Measurements from ENCODE around the gene TRIM59.

The TRIM59 gene

GRCh38 chr3:160459450-160459970 is 9.9 kb upstream of the TRIM59 start:
- no peak for TF ChIP-seq REST (IDR thresholded peaks at IDR 0.05; ENCODE audit: insufficient read depth in 1 of 2, low read depth in 2 of 2, low read length in 2 of 2)
- TF ChIP-seq POLR2AphosphoS5 (IDR thresholded peaks at IDR 0.05; ENCODE audit: low read depth, low read length), result no peak
- TF ChIP-seq FOXP2 (optimal IDR thresholded peaks at IDR 0.05; ENCODE audit: borderline replicate concordance, extremely low read depth, extremely low read length, insufficient read depth), result no peak
- TF ChIP-seq TAF1 (IDR thresholded peaks at IDR 0.05; ENCODE audit: borderline replicate concordance, insufficient read depth, low read length), result no peak
- no peak for TF ChIP-seq SIN3A (IDR thresholded peaks at IDR 0.05; ENCODE audit: borderline replicate concordance, insufficient read depth, low read length)

- TF ChIP-seq REST (IDR thresholded peaks at IDR 0.05; ENCODE audit: insufficient read depth in 1 of 2, low read depth in 2 of 2, low read length in 2 of 2) (no peak), POLR2AphosphoS5 (IDR thresholded peaks at IDR 0.05; ENCODE audit: low read depth, low read length) (no peak), TAF1 (IDR thresholded peaks at IDR 0.05; ENCODE audit: borderline replicate concordance, insufficient read depth, low read length) (no peak), SIN3A (IDR thresholded peaks at IDR 0.05; ENCODE audit: borderline replicate concordance, insufficient read depth, low read length) (no peak), FOXP2 (optimal IDR thresholded peaks at IDR 0.05; ENCODE audit: borderline replicate concordance, extremely low read depth, extremely low read length, insufficient read depth) (no peak)
These were observed 8.6 kb upstream of the TRIM59 start for GRCh38 chr3:160458151-160458550.

GRCh38 chr3:160455846-160456245 is 6.3 kb upstream of the TRIM59 start:
- TF ChIP-seq POLR2AphosphoS5 (IDR thresholded peaks at IDR 0.05; ENCODE audit: low read depth, low read length) (no peak), TAF1 (IDR thresholded peaks at IDR 0.05; ENCODE audit: borderline replicate concordance, insufficient read depth, low read length) (no peak)

GRCh38 chr3:160454995-160455394 is 5.4 kb upstream of the TRIM59 start:
- TF ChIP-seq SIN3A (IDR thresholded peaks at IDR 0.05; ENCODE audit: borderline replicate concordance, insufficient read depth, low read length), result no peak
- TF ChIP-seq TAF1 (IDR thresholded peaks at IDR 0.05; ENCODE audit: borderline replicate concordance, insufficient read depth, low read length), result no peak
- no peak for TF ChIP-seq POLR2AphosphoS5 (IDR thresholded peaks at IDR 0.05; ENCODE audit: low read depth, low read length)
- TF ChIP-seq REST (IDR thresholded peaks at IDR 0.05; ENCODE audit: insufficient read depth in 1 of 2, low read depth in 2 of 2, low read length in 2 of 2), result no peak
- TF ChIP-seq FOXP2 (optimal IDR thresholded peaks at IDR 0.05; ENCODE audit: borderline replicate concordance, extremely low read depth, extremely low read length, insufficient read depth), result no peak

GRCh38 chr3:160451602-160452001 is 2.0 kb upstream of the TRIM59 start:
- TF ChIP-seq TAF1 (IDR thresholded peaks at IDR 0.05; ENCODE audit: borderline replicate concordance, insufficient read depth, low read length), result no peak
- no peak for TF ChIP-seq REST (IDR thresholded peaks at IDR 0.05; ENCODE audit: insufficient read depth in 1 of 2, low read depth in 2 of 2, low read length in 2 of 2)
- no peak for TF ChIP-seq POLR2AphosphoS5 (IDR thresholded peaks at IDR 0.05; ENCODE audit: low read depth, low read length)
- TF ChIP-seq SIN3A (IDR thresholded peaks at IDR 0.05; ENCODE audit: borderline replicate concordance, insufficient read depth, low read length), result no peak
- TF ChIP-seq FOXP2 (optimal IDR thresholded peaks at IDR 0.05; ENCODE audit: borderline replicate concordance, extremely low read depth, extremely low read length, insufficient read depth), result no peak

All from PFSK-1 (cell line).